HG02970 (cell line): Measurements from ENCODE around the gene RGP1.
A peak's percentile ranks its signal among the peaks of the same experiment; 100 is the strongest.

ENCODE experiments used
- ATAC-seq: cut with Tn5 transposase; IDR thresholded peaks from one replicate; pipeline ENCODE4 v1.9.1; 2021; ENCODE audit warnings: mild to moderate bottlenecking, moderate library complexity, moderate number of reproducible peaks; ENCODE audit not compliant: unreplicated experiment, low FRiP score

The RGP1 gene

GRCh38 chr9:35718721-35719511 is 30.2 kb upstream of the RGP1 start:
- ATAC-seq = no peak

DNA sequence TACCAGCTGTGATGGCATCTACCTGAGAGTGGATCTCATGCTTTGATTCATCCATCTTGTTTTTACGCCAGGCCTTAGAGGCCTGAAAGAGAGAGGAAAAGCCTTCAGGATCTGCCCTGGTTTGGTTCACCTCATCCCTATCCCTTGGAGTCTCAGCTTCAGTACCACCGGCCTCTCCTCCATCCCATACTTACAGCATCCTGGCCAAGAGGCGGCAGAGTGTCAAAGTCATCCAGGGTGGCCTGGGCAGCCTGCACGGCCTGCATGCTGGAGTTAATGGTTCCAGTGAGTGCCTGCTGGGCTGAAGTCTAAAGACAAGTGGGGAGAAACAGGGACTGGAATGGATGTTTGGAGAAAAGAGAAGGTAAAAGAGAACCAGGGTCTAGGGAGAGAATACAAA is 29.5 kb upstream of the RGP1 start:
- no peak for ATAC-seq

- ATAC-seq = no peak
These were observed 25.7 kb upstream of the RGP1 start for GRCh38 chr9:35723426-35723825.

- no peak for ATAC-seq
These were observed 25.2 kb upstream of the RGP1 start for GRCh38 chr9:35723908-35724307.

- no peak for ATAC-seq
These were observed 23.7 kb upstream of the RGP1 start for GRCh38 chr9:35725362-35725761.

GRCh38 chr9:35726931-35727330 is 22.2 kb upstream of the RGP1 start:
- no peak for ATAC-seq

GRCh38 chr9:35727676-35728040 is 21.4 kb upstream of the RGP1 start:
- no peak for ATAC-seq

DNA sequence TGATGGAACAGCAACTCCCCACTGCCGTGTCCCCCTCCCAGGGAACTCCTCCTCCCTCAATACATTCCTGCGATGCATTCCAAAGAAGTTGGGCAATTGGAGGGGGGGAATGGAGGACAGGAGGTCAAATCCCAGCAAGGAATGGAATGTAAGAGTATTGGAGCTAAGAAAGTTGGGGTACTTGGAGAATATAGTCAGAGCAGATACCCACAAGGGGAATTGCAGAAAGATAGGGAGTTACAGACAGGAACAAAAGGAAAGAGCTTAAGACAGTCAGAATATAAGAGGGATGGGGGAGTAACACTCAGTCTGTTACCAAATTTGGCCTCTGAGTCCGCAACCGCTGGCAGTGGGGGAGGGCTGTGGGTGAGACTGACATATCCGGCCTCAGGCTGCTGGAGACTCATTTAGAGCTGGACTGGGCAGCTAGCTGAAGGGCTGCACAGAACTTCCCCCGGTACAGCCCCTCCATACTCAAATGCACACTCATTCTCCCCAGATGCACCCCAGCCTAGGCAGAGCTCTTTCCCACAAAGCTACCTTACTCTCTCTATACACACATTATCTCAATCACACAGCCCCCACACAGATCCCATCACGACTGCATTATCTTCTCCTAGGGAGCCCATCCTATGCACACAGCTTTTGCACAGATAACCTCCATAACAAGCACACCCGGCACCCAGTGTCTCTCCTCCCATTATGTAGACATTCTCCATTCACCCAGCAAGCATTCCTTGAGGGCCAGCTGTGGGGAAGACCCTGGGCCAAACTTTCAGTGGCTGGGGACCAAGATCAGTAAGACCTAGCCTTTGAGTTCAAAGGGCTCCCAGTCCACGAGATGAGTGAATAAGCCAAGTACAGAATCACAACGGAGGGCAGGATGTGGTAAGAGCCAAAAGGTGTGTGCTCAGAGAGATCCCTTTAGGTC is 20.8 kb upstream of the RGP1 start:
- ATAC-seq = no peak

DNA sequence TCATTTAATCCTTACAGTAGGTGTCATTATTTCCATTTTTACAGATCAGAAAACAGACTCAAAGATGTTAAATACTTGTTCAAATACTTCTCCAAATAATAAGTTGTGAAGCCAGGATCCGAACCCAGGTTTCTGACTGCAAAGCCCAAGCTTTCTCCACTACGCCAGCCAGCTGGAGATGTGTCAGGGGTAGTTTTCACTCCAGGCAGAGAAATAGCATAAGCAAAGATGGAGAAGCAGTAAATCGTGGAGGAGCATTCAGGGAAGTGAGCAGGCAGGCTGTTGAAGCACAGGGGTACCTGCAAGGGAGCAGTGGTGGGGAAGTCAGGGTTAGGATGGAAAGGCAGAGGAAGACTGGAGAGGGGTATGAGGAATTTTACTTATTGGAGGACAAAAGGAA is 20.0 kb upstream of the RGP1 start:
- ATAC-seq = no peak

GRCh38 chr9:35729700-35730485 is 19.2 kb upstream of the RGP1 start:
- ATAC-seq = no peak

- ATAC-seq = no peak
These were observed 18.6 kb upstream of the RGP1 start for GRCh38 chr9:35730486-35730854.

- no peak for ATAC-seq
These were observed 17.5 kb upstream of the RGP1 start for GRCh38 chr9:35731415-35732184.

- ATAC-seq = peak; percentile 77
These were observed 16.8 kb upstream of the RGP1 start, which contains the start of the genes CREB3 and TLN1 for GRCh38 chr9:35732185-35732799. TSS of gene CREB3 (plus strand) at chr9:35732666. CDS start at chr9:35732773, 107 bp downstream. TSS of gene TLN1 (minus strand) at chr9:35732195. CDS start at chr9:35725694, 6,501 bp downstream.

GRCh38 chr9:35732800-35733541 is 16.1 kb upstream of the RGP1 start:
- no peak for ATAC-seq

GRCh38 chr9:35734096-35734495 is 15.0 kb upstream of the RGP1 start:
- no peak for ATAC-seq

DNA sequence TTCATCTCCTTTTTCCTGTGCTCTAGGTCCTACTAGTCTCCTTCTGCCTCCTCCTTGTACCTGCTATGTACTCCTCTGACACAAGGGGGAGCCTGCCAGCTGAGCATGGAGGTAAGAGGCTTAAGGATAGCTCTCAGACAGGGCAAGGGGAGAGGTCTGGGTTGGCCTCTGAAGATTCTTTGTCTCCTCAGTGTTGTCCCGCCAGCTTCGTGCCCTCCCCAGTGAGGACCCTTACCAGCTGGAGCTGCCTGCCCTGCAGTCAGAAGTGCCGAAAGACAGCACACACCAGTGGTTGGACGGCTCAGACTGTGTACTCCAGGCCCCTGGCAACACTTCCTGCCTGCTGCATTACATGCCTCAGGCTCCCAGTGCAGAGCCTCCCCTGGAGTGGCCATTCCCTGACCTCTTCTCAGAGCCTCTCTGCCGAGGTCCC is 12.9 kb upstream of the RGP1 start:
- ATAC-seq = no peak

DNA sequence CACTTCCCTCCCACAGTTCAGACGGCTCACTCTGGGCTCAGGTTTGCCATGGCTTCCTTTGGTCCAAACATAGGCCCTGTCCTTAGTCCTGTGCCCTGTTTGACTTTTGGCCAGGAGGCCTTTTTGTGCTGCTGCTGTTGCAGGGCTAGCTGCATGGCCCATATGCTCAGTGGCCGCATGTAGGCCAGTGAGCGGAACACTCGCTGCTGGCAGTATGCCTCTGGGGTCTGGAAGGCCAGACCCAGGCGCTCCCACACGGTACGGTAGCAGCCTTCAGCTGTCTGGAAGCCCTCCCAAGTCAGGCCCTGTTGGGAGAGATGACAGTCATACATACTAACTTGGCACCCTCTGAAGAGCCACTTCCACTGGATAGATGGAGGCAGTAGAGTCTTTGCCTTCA is 11.9 kb upstream of the RGP1 start:
- ATAC-seq = no peak

GRCh38 chr9:35738186-35738585 is 10.9 kb upstream of the RGP1 start:
- no peak for ATAC-seq

DNA sequence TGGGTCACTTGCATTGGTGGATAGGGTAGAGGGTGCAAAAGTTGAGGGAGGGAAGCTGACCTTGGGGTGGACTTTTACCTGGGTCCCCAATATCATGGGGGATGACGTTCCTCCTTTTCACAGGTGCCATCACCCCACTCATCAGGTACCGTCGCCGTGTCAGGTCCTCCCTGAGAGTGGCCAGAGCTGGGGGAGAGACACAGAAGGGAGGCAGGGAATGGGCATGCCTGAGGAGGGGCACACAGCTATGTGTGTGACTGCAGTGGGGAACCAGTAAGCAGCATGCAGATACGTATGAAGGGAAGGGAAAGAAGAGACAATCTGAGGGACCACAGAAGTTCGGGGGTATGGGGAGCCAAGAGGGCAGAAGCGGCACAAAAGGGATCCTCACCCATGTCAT is 10.2 kb upstream of the RGP1 start:
- no peak for ATAC-seq
